CD4-positive, alpha-beta T cell (primary cell): ENCODE data around the gene PKNOX2. TPM values are rescaled to one million over a fixed set of nuclear protein-coding genes. Genes with fewer than 3 reads are reported as not detected.

Source experiments
- ATAC-seq: fragments of 200-7000 bp; cut with Tn5 transposase; one replicate; pipeline ENCODE4 v1.10.0; 2022; ENCODE audit warnings: mild to moderate bottlenecking; ENCODE audit not compliant: poor library complexity
- CTCF ChIA-PET: fragments of 350-600 bp; sonication (Branson Sonifier 250); formaldehyde crosslinking; loops from one replicate; lab custom pipeline; 2021; ENCODE audit warnings: antibody characterized with exemption, inconsistent platforms; lab: Charles Lee
- POLR2A ChIA-PET: fragments of 350-600 bp; sonication (Branson Sonifier 250); formaldehyde crosslinking; loops from one replicate; lab custom pipeline; 2021; ENCODE audit warnings: antibody characterized with exemption, inconsistent platforms; lab: Charles Lee
- DNase-seq, 14 experiments: peaks; one replicate each; pipeline ENCODE4 v3.0.0-alpha.2; 2013 to 2020; ENCODE audit warnings: mixed read lengths in 2 of 14
- H3K27ac ChIP-seq, 2 donors: one replicate each; pipeline versions ENCODE4 v1.5.1 to v1.7.0; 2013; ENCODE audit warnings: low read length in 2 of 2, low read depth in 1 of 2, mild to moderate bottlenecking in 1 of 2
- H3K27me3 ChIP-seq, 2 experiments: 1 replicate in 1 of 2; 2 replicates in 1 of 2; pipeline versions ENCODE4 v1.6.1 to v1.7.0; 2013; ENCODE audit warnings: low read length in 2 of 2, control low read depth in 1 of 2, mild to moderate bottlenecking in 1 of 2, moderate library complexity in 1 of 2; ENCODE audit not compliant: insufficient read depth in 2 of 2, control insufficient read depth in 1 of 2
- H3K36me3 ChIP-seq: one replicate; pipeline ENCODE4 v1.6.1; 2013; ENCODE audit warnings: low read length, control low read depth; ENCODE audit not compliant: insufficient read depth
- H3K4me1 ChIP-seq: one replicate; pipeline ENCODE4 v1.6.1; 2013; ENCODE audit warnings: low read length, control low read depth; ENCODE audit not compliant: insufficient read depth
- H3K4me3 ChIP-seq: one replicate; pipeline ENCODE4 v1.5.1; 2013; ENCODE audit warnings: mild to moderate bottlenecking, low read length, moderate library complexity
- H3K9me3 ChIP-seq, 2 experiments: 1 replicate in 1 of 2; 2 replicates in 1 of 2; pipeline versions ENCODE4 v1.6.1 to v1.7.0; 2013; ENCODE audit warnings: low read length in 2 of 2, mild to moderate bottlenecking in 2 of 2, control low read depth in 1 of 2, moderate library complexity in 1 of 2; ENCODE audit not compliant: control insufficient read depth in 1 of 2, insufficient read depth in 1 of 2
- H3K27ac Mint-ChIP-seq: one replicate; pipeline ENCODE4 v1.8.0; 2020; ENCODE audit warnings: mixed read lengths
- H3K27me3 Mint-ChIP-seq: one replicate; pipeline ENCODE4 v1.8.0; 2021; ENCODE audit warnings: mixed read lengths
- H3K36me3 Mint-ChIP-seq: one replicate; pipeline ENCODE4 v1.8.0; 2021; ENCODE audit warnings: low read depth, mixed read lengths
- H3K4me1 Mint-ChIP-seq: one replicate; pipeline ENCODE4 v1.8.0; 2021; ENCODE audit warnings: low read depth, mixed read lengths
- H3K4me3 Mint-ChIP-seq: one replicate; pipeline ENCODE4 v1.8.0; 2020; ENCODE audit warnings: mild to moderate bottlenecking, mixed read lengths
- H3K9me3 Mint-ChIP-seq: one replicate; pipeline ENCODE4 v1.8.0; 2020; ENCODE audit warnings: mixed read lengths
- CTCF ChIP-seq: fragments of 200-600 bp; IDR thresholded peaks from one replicate; pipeline ENCODE4 v1.8.0; 2022; ENCODE audit warnings: antibody characterized with exemption, mild to moderate bottlenecking
- intact Hi-C, 2 experiments: fragments of 100-400 bp; cut with DNase I in 1 of 2; cut with micrococcal nuclease in 1 of 2; formaldehyde crosslinking; loops; one replicate each; pipeline versions ENCODE4 v1.15.1 to v1.9.0; 2023 to 2025; cut with DNase I, micrococcal nuclease
- total RNA-seq, 174 experiments: library from RNA in 2 of 174; stranded (reverse) in 2 of 174; gene quantifications; one replicate each; pipeline ENCODE4 v1.2.3 and lab custom pipeline; 2021 to 2026

PKNOX2 gene
- total RNA-seq, 2 experiments from 2014 or later, result not detected

DNA sequence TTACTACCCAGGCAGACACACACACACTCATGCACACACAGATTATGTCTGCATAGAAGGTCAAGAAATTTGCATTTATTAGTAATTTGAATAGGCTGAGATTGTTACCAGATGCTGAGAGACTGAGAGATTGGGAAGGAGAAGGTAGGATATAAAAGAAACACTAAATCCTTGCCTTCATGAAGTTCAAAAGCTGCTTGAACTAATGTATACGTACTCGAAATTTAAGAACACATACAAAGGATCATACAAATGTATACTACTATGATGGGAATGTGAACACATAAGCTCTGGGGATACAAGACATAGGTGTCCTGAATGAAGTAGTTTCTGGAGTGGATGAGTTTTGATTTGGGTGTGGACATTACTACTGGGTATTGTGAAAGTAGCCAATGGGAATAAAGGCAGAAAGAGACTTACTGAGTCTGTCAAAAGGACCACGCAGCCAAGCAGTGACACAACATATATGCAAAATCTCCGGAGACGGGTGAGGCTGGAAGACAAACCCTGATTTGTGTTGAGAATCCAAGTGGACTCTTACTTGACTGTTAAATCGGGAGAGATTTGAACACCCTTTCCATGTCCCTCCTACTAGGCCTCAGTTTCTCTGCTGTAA lies 7.3 kb upstream of the PKNOX2 start:
- DNase-seq (no peak), ATAC-seq (no peak)
- CTCF ChIA-PET, result no interaction called here
- H3K4me3 ChIP-seq, result no peak overlapping the region
- no peak for TF ChIP-seq CTCF
- no peaks in the 10 kb centered on the region for H3K9me3 ChIP-seq
- Mint-ChIP-seq H3K27ac (no peak overlapping the region), H3K9me3 (no peaks in the 10 kb centered on the region), H3K4me1 (no peaks in the 10 kb centered on the region), H3K27me3 (peaks cover 56% of the 10 kb centered on the region), H3K4me3 (no peak overlapping the region), H3K36me3 (no peaks in the 10 kb centered on the region)
- H3K36me3 ChIP-seq, result no peaks in the 10 kb centered on the region
- H3K27ac ChIP-seq, result no peak overlapping the region
- POLR2A ChIA-PET, result no interaction called here
- peaks cover 10 to 17% of the 10 kb centered on the region in 2 experiments for H3K27me3 ChIP-seq
- H3K4me1 ChIP-seq, result no peaks in the 10 kb centered on the region
- intact Hi-C loops, result no loop called here

GRCh38 chr11:125157953-125158680 lies 6.4 kb upstream of the PKNOX2 start:
- no peak overlapping the region for H3K27ac ChIP-seq
- ChIA-PET CTCF (no interaction called here), POLR2A (no interaction called here)
- no peak overlapping the region for H3K27ac Mint-ChIP-seq
- H3K4me1 Mint-ChIP-seq, result no peaks in the 10 kb centered on the region
- no peaks in the 10 kb centered on the region for H3K4me1 ChIP-seq
- peaks cover 62% of the 10 kb centered on the region for H3K27me3 Mint-ChIP-seq
- H3K36me3 ChIP-seq, result no peaks in the 10 kb centered on the region
- no peak for DNase-seq
- TF ChIP-seq CTCF, result no peak
- intact Hi-C loops, result no loop called here
- H3K9me3 Mint-ChIP-seq, result no peaks in the 10 kb centered on the region
- peaks cover 11 to 17% of the 10 kb centered on the region in 2 experiments for H3K27me3 ChIP-seq
- H3K36me3 Mint-ChIP-seq, result no peaks in the 10 kb centered on the region
- H3K4me3 ChIP-seq, result no peak overlapping the region
- no peak for ATAC-seq
- H3K9me3 ChIP-seq, result no peaks in the 10 kb centered on the region
- H3K4me3 Mint-ChIP-seq, result no peak overlapping the region

- H3K27ac Mint-ChIP-seq, result no peak overlapping the region
- ChIA-PET POLR2A (no interaction called here), CTCF (no interaction called here)
- ATAC-seq (no peak), DNase-seq (no peak)
- H3K9me3 ChIP-seq, result peaks cover 0 to 15% of the 10 kb centered on the region in 2 experiments
- no peak overlapping the region for H3K4me3 ChIP-seq
- TF ChIP-seq CTCF, result no peak
- H3K27me3 ChIP-seq, result peaks cover 36 to 38% of the 10 kb centered on the region in 2 experiments
- peaks cover 16% of the 10 kb centered on the region for H3K4me1 Mint-ChIP-seq
- H3K9me3 Mint-ChIP-seq, result no peaks in the 10 kb centered on the region
- no peak overlapping the region for H3K27ac ChIP-seq
- intact Hi-C loops, result no loop called here
- H3K36me3 ChIP-seq, result no peaks in the 10 kb centered on the region
- no peak overlapping the region for H3K4me3 Mint-ChIP-seq
- peaks cover 22% of the 10 kb centered on the region for H3K4me1 ChIP-seq
- no peaks in the 10 kb centered on the region for H3K36me3 Mint-ChIP-seq
- peaks cover 69% of the 10 kb centered on the region for H3K27me3 Mint-ChIP-seq
Measured at GRCh38 chr11:125162743-125163142, 1.8 kb upstream of the PKNOX2 start.
